Transverse colon (tissue), 4 donors: Measurements from ENCODE around the gene ATF2. TPM values are rescaled to one million over a fixed set of nuclear protein-coding genes. Genes with fewer than 3 reads are reported as not detected.
A peak's percentile ranks its signal among the peaks of the same experiment; 100 is the strongest.

Source experiments
- DNase-seq: peaks from one replicate; pipeline ENCODE4 v3.0.0-alpha.2; 2019
- H3K27ac ChIP-seq, 4 donors: fragments of 200-600 bp; sonication (generic); 2 replicates each; pipeline ENCODE4 v1.5.1; 2016 to 2018; ENCODE audit warnings: inconsistent platforms in 4 of 4
- H3K27me3 ChIP-seq: fragments of 200-600 bp; sonication (generic); 2 replicates; pipeline ENCODE4 v1.5.1; 2017; ENCODE audit warnings: inconsistent platforms
- H3K36me3 ChIP-seq, 4 donors: fragments of 200-600 bp; sonication (generic); 2 replicates each; pipeline ENCODE4 v1.5.1; 2017 to 2019; ENCODE audit warnings: inconsistent platforms in 4 of 4
- H3K4me1 ChIP-seq, 4 donors: fragments of 200-600 bp; sonication (generic); 2 replicates each; pipeline ENCODE4 v1.5.1; 2017 to 2020; ENCODE audit warnings: inconsistent platforms in 4 of 4
- H3K4me3 ChIP-seq, 4 donors: fragments of 200-600 bp; sonication (generic); 1 replicate in 1 of 4; 2 replicates in 3 of 4; pipeline versions ENCODE4 v1.5.1 to v1.6.1; 2017 to 2019; ENCODE audit warnings: inconsistent platforms in 4 of 4
- H3K9me3 ChIP-seq, 2 donors: fragments of 200-600 bp; sonication (generic); 2 replicates each; pipeline ENCODE4 v1.5.1; 2017 to 2019; ENCODE audit warnings: inconsistent platforms in 2 of 2
- EP300 ChIP-seq: sonication (generic); formaldehyde crosslinking; IDR thresholded peaks from one replicate; pipeline ENCODE4 v1.6.1; 2017; ENCODE audit warnings: antibody characterized with exemption, low read depth
- POLR2A ChIP-seq: fragments of 450-650 bp; IDR thresholded peaks from one replicate; pipeline ENCODE4 v1.6.1; 2016; ENCODE audit warnings: antibody characterized with exemption, mild to moderate bottlenecking, moderate library complexity
- POLR2AphosphoS5 ChIP-seq, 3 donors: sonication (generic); formaldehyde crosslinking; IDR thresholded peaks; one replicate each; pipeline ENCODE4 v1.6.1; 2016; ENCODE audit warnings: antibody characterized with exemption in 3 of 3
- WGBS, 2 donors: methylation state at CpG; one replicate each; pipeline ENCODE4 v1.1.5; 2018; ENCODE audit warnings: low coverage in 1 of 2; 5-methylcytosine and 5-hydroxymethylcytosine counted together
- in situ Hi-C, 4 donors: fragments of 200-750 bp; cut with MboI; loops; one replicate each; pipeline versions ENCODE4 v1.15.0 to v1.15.1; 2017; ENCODE audit warnings: low sequenced_read_pairs in 3 of 4, low pct_ligation_motif_present in 1 of 4, low pct_unique_long_range_greater_than_20kb in 1 of 4
- intact Hi-C: fragments of 100-400 bp; cut with DNase I; formaldehyde crosslinking; loops from one replicate; pipeline ENCODE4 v1.15.1; 2023; ENCODE audit warnings: low total_unique reads
- total RNA-seq, 4 donors: library from RNA; depleted of rRNA; stranded (reverse); fragments of >200 nt; gene quantifications; one replicate each; pipeline ENCODE4 v1.1.0, GENCODE V29; 2016
- TF ChIP-seq, protein P1 (sequence below), 5 experiments: fragments of 200-600 bp in 3 of 5; fragments of 450-650 bp in 2 of 5; sonication (generic) in 3 of 5; IDR thresholded peaks; 1 replicate in 2 of 5; 2 replicates in 3 of 5; pipeline ENCODE4 v1.5.1; 2016 to 2017; ENCODE audit warnings: antibody characterized with exemption in 5 of 5, inconsistent platforms in 3 of 5, mild to moderate bottlenecking in 2 of 5, moderate library complexity in 1 of 5

Gene ATF2
- total RNA-seq, 4 donors from 2014 or later, result 20.2 to 52.9 (median 30.0) TPM

DNA sequence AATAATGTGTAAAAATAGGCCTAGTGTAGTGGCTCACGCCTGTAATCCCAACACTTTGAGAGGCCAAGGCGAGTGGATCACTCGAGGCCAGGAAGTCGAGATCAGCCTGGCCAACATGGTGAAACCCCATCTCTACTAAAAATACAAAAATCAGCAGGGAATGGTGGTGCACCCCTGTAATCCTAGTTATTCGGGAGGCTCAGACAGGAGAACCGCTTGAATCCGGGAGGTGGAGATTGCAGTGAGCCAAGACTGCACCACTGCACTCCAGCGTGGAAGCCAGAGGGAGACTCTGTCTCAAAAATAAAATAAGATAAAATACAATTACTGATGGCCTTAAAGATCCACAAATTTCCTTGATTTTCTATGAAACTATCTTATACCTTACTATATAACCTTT is 3.8 kb downstream of the ATF2 start:
- WGBS, 2 donors, result 93 to 95% methylated on average over 5 to 8 of the region's 8 CpGs
- intact Hi-C loops, result no loop called here
- no peak for TF ChIP-seq POLR2A
- TF ChIP-seq POLR2AphosphoS5 (IDR thresholded peaks at IDR 0.05), result no peak
- no peak for TF ChIP-seq EP300
- TF ChIP-seq, protein P1, sequence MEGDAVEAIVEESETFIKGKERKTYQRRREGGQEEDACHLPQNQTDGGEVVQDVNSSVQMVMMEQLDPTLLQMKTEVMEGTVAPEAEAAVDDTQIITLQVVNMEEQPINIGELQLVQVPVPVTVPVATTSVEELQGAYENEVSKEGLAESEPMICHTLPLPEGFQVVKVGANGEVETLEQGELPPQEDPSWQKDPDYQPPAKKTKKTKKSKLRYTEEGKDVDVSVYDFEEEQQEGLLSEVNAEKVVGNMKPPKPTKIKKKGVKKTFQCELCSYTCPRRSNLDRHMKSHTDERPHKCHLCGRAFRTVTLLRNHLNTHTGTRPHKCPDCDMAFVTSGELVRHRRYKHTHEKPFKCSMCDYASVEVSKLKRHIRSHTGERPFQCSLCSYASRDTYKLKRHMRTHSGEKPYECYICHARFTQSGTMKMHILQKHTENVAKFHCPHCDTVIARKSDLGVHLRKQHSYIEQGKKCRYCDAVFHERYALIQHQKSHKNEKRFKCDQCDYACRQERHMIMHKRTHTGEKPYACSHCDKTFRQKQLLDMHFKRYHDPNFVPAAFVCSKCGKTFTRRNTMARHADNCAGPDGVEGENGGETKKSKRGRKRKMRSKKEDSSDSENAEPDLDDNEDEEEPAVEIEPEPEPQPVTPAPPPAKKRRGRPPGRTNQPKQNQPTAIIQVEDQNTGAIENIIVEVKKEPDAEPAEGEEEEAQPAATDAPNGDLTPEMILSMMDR (IDR thresholded peaks at IDR 0.05), result no peak
- no peak overlapping the region for H3K4me3 ChIP-seq
- no peak for DNase-seq
- in situ Hi-C loops, result no loop called here
- H3K9me3 ChIP-seq, result no peaks in the 10 kb centered on the region
- no peak overlapping the region for H3K27ac ChIP-seq
- H3K27me3 ChIP-seq, result no peaks in the 10 kb centered on the region
- peaks cover 4 to 21% (median 8%) of the 10 kb centered on the region in 4 donors for H3K4me1 ChIP-seq
- no peaks in the 10 kb centered on the region for H3K36me3 ChIP-seq

DNA sequence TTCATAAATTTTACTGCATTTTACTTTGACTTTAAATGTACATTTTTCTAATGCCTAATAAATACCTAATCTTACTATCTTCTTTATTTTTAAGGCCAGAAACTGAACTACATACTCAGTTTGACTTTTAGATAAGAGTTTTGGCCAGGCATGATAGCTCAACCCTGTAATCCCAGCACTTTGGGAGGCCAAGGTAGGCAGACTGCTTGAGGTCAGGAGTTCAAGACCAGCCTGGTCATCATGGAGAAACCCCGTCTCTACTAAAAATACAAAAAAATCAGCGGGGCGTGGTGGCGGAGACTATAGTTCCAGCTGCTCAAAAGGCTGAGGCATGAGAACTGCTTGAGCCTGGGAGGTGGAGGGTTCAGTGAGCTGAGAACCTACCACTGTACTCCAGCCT is 9.1 kb downstream of the ATF2 start:
- in situ Hi-C loops (no loop called here), intact Hi-C loops (no loop called here)
- Histone ChIP-seq H3K27me3 (no peaks in the 10 kb centered on the region), H3K27ac (no peak overlapping the region), H3K4me3 (no peak overlapping the region), H3K36me3 (no peaks in the 10 kb centered on the region), H3K9me3 (no peaks in the 10 kb centered on the region), H3K4me1 (peaks cover 0 to 21% (median 9%) of the 10 kb centered on the region in 4 donors)
- no peak for DNase-seq
- no peak for TF ChIP-seq EP300
- WGBS, 2 donors, result 89 to 97% methylated on average over 3 to 4 of the region's 4 CpGs

GRCh38 chr2:175156534-175156933 is 11.5 kb downstream of the ATF2 start:
- no peak overlapping the region for H3K4me3 ChIP-seq
- H3K4me1 ChIP-seq, result peaks cover 3 to 31% (median 9%) of the 10 kb centered on the region in 4 donors
- H3K27me3 ChIP-seq, result no peaks in the 10 kb centered on the region
- H3K27ac ChIP-seq, result peak overlapping the region; percentile 39 to 73 (median 58)
- no peaks in the 10 kb centered on the region for H3K9me3 ChIP-seq
- TF ChIP-seq EP300 (no peak), POLR2A (no peak), POLR2AphosphoS5 (IDR thresholded peaks at IDR 0.05) (no peak)
- TF ChIP-seq, protein P1 (IDR thresholded peaks at IDR 0.05), result no peak
- DNase-seq, result peak; percentile 76
- no peaks in the 10 kb centered on the region for H3K36me3 ChIP-seq
- intact Hi-C loops (loop anchor here (2.0 kb wide), 1 partner anchor 20 kb away; no protein-coding TSS in a partner anchor), in situ Hi-C loops (no loop called here)
- WGBS, 2 donors, result 46 to 49% methylated on average over 5 of the region's 5 CpGs

DNA sequence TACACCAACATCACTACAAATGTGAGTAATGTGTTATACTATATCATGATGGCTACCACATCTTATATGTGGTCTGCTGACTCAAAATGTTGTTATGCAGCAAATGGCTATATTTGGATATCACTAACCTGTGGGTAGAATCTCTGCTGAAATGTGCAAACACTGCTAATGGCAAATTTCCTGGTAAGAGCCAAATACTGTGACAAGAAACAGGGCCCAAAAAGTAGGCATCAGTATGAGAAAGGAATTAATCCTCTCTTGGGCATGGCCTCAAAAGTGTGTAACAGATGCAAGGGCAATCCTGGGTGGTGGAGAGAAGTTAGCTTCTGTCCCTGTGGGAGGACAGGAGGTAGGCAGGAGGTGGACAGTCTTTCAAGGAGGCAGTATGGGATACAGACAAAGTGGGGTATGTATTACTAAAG is 13.3 kb downstream of the ATF2 start:
- intact Hi-C loops (no loop called here), in situ Hi-C loops (no loop called here)
- H3K4me3 ChIP-seq, result no peak overlapping the region
- TF ChIP-seq POLR2A, result no peak
- TF ChIP-seq EP300, result no peak
- TF ChIP-seq POLR2AphosphoS5 (IDR thresholded peaks at IDR 0.05), result no peak
- no peaks in the 10 kb centered on the region for H3K27me3 ChIP-seq
- H3K36me3 ChIP-seq, result no peaks in the 10 kb centered on the region
- peaks cover 3 to 31% (median 9%) of the 10 kb centered on the region in 4 donors for H3K4me1 ChIP-seq
- H3K27ac ChIP-seq, result no peak overlapping the region
- H3K9me3 ChIP-seq, result no peaks in the 10 kb centered on the region
- DNase-seq, result no peak

DNA sequence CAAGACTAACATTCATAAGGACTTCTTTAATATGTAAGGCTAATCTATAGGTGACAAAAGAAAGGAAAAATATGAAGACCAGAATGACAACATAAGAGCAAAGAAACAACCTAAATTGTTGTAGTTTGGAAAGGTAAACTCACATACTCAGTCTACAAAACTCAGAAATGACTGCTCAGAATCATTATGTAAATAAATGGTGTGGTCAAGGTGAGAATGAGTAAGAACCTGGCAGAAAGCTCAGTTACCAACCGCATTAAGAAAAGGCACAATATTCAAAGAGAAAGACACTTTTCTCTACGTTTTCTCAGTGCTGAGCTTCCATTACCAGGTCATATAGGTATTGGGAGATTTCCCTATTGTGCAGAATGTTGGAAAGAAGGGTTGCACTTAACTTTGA is 15.8 kb downstream of the ATF2 start:
- in situ Hi-C loops (no loop called here), intact Hi-C loops (no loop called here)
- Histone ChIP-seq H3K4me3 (no peak overlapping the region), H3K9me3 (no peaks in the 10 kb centered on the region), H3K36me3 (no peaks in the 10 kb centered on the region), H3K4me1 (peaks cover 3 to 26% (median 7%) of the 10 kb centered on the region in 4 donors), H3K27me3 (no peaks in the 10 kb centered on the region), H3K27ac (no peak overlapping the region)
- 63 to 74% methylated on average over 2 of the region's 2 CpGs for WGBS, 2 donors
- DNase-seq, result no peak
- TF ChIP-seq POLR2A (no peak), POLR2AphosphoS5 (IDR thresholded peaks at IDR 0.05) (no peak)

DNA sequence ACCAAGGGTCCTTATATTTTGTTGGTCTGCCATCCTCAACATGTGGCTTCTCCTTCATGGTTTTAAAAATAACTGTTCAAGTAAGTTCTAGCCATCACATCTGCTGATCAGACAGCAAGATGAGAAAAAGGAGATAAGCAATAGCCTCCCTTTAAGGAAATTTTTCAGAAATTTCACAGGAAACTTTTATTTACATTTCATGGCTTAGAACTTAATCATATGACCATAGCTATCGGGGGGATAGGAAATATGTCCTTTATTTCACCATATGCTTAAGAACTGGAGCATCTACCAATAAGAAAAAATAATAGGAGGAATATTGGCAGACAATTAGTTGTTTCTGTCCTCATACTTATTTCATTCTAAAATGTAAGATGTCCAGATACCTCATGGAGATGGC is 16.2 kb downstream of the ATF2 start:
- 76 to 100% methylated on average over 1 of the region's 1 CpG for WGBS, 2 donors
- H3K4me3 ChIP-seq, result no peak overlapping the region
- no peak overlapping the region for H3K27ac ChIP-seq
- no peak for DNase-seq
- H3K9me3 ChIP-seq, result no peaks in the 10 kb centered on the region
- intact Hi-C loops, result no loop called here
- H3K27me3 ChIP-seq, result no peaks in the 10 kb centered on the region
- in situ Hi-C loops, result no loop called here
- H3K4me1 ChIP-seq, result peaks cover under 1 to 22% (median 5%) of the 10 kb centered on the region in 4 donors
- H3K36me3 ChIP-seq, result no peaks in the 10 kb centered on the region
- TF ChIP-seq POLR2A, result no peak
- TF ChIP-seq POLR2AphosphoS5 (IDR thresholded peaks at IDR 0.05), result no peak
- TF ChIP-seq, protein P1 (IDR thresholded peaks at IDR 0.05), result no peak
- TF ChIP-seq EP300, result no peak
